K562 (cell line): ENCODE data around the gene VWA5B1. TPM values are rescaled to one million over a fixed set of nuclear protein-coding genes. Genes with fewer than 3 reads are reported as not detected.

Experiments
- ATAC-seq: fragments of 200-7000 bp; cut with Tn5 transposase; 3 replicates; pipeline ENCODE4 v1.9.1; 2020; ENCODE audit warnings: moderate library complexity
- BruUV-seq: library from RNA; stranded (reverse); fragments of 400-500 nt; replicated peaks from 2 replicates; lab custom pipeline; 2021; lab: Mats Ljungman, UMichigan
- CTCF ChIA-PET: fragments of 300-600 bp; formaldehyde crosslinking; extraction: SDS; loops from one replicate; lab custom pipeline; 2021; ENCODE audit warnings: low intra/inter-chr PET ratio; lab: Yijun Ruan, JAX
- POLR2A ChIA-PET: fragments of 300-600, 350-650 bp; sonication (Branson Sonifier 250); formaldehyde crosslinking; extraction: SDS; loops from one replicate; lab custom pipeline; 2021; ENCODE audit warnings: antibody characterized with exemption, inconsistent platforms; lab: Yijun Ruan, JAX
- DNase-seq, 4 experiments: peaks; one replicate each; pipeline versions ENCODE4 v3.0.0 to v3.0.0-alpha.2; 2011 to 2018; ENCODE audit warnings: low spot score in 3 of 4, mixed read lengths in 3 of 4; ENCODE audit errors: extremely low read depth in 1 of 4
- FAIRE-seq: peaks from 2 replicates; lab custom pipeline; 2011; peaks lifted over from hg19 to GRCh38; lab: Jason Lieb, UNC
- H2AFZ ChIP-seq: 2 replicates; pipeline ENCODE4 v1.6.0; 2011; ENCODE audit warnings: low read depth, low read length, control low read depth, inconsistent platforms
- H3K27ac ChIP-seq: fragments of 200-600 bp; 3 replicates; pipeline ENCODE4 v1.8.0; 2011; ENCODE audit warnings: low read depth, mild to moderate bottlenecking, control low read depth, inconsistent platforms, low read length, moderate library complexity, mixed read lengths; ENCODE audit errors: extremely low read depth
- H3K27me3 ChIP-seq, 2 experiments: fragments of 300-600 bp in 1 of 2; 2 replicates in 1 of 2; 3 replicates in 1 of 2; pipeline versions ENCODE4 v1.6.0 to v1.8.0; 2011; ENCODE audit warnings: inconsistent platforms in 2 of 2, low read length in 2 of 2, mild to moderate bottlenecking in 1 of 2, mixed read lengths in 1 of 2, moderate library complexity in 1 of 2; ENCODE audit not compliant: control insufficient read depth in 2 of 2, insufficient read depth in 2 of 2
- H3K36me3 ChIP-seq: fragments of 300-600 bp; 3 replicates; pipeline ENCODE4 v1.8.0; 2011; ENCODE audit warnings: mild to moderate bottlenecking, low read length, inconsistent platforms; ENCODE audit not compliant: control insufficient read depth, insufficient read depth
- H3K4me1 ChIP-seq, 2 experiments: fragments of 200-600 bp in 1 of 2; replicated peaks in 1 of 2; 2 replicates in 1 of 2; 3 replicates in 1 of 2; pipeline versions ENCODE4 v1.5.1 to v1.8.0; 2011; ENCODE audit warnings: inconsistent platforms in 2 of 2, low read length in 2 of 2, mild to moderate bottlenecking in 1 of 2, mixed read lengths in 1 of 2, moderate library complexity in 1 of 2; ENCODE audit not compliant: control insufficient read depth in 2 of 2, insufficient read depth in 2 of 2
- H3K4me2 ChIP-seq: 2 replicates; pipeline ENCODE4 v1.6.1; 2011; ENCODE audit warnings: low read length, control low read depth, inconsistent platforms, mixed read lengths; ENCODE audit not compliant: insufficient read depth
- H3K4me3 ChIP-seq: fragments of 200-600 bp; sonication (generic), shearing (Covaris generic); 2 replicates; pipeline ENCODE4 v1.5.1; 2016; ENCODE audit warnings: control low read depth, inconsistent platforms
- H3K79me2 ChIP-seq: fragments of 200-600 bp; 3 replicates; pipeline ENCODE4 v1.8.0; 2011; ENCODE audit warnings: low read length, inconsistent platforms; ENCODE audit not compliant: control insufficient read depth, insufficient read depth
- H3K9ac ChIP-seq, 2 experiments: 2 replicates each; pipeline versions ENCODE4 v1.6.0 to v1.6.1; 2011; ENCODE audit warnings: low read depth in 2 of 2, low read length in 2 of 2, control low read depth in 1 of 2, inconsistent platforms in 1 of 2, mild to moderate bottlenecking in 1 of 2, mixed read lengths in 1 of 2; ENCODE audit not compliant: insufficient read depth in 1 of 2
- H3K9me1 ChIP-seq: one replicate; pipeline ENCODE4 v1.6.0; 2011; ENCODE audit warnings: inconsistent platforms, mild to moderate bottlenecking, low read length, moderate library complexity; ENCODE audit not compliant: control insufficient read depth, insufficient read depth
- H3K9me3 ChIP-seq: replicated peaks from 2 replicates; pipeline ENCODE4 v1.5.1; 2011; ENCODE audit warnings: low read depth, low read length, inconsistent platforms; ENCODE audit not compliant: control insufficient read depth, insufficient read depth
- H4K20me1 ChIP-seq: replicated peaks from 2 replicates; pipeline ENCODE4 v1.6.1; 2011; ENCODE audit warnings: low read length, inconsistent platforms, mixed read lengths; ENCODE audit not compliant: control insufficient read depth, insufficient read depth
- GMEB1 ChIP-seq: fragments of 250-450 bp; sonication (Bioruptor Pico); IDR thresholded peaks from 2 replicates; pipeline ENCODE4 v1.4.0; 2020; ENCODE audit warnings: mild to moderate bottlenecking
- MTA1 ChIP-seq: fragments of 450-650 bp; IDR thresholded peaks from 2 replicates; pipeline ENCODE4 v1.6.1; 2017; ENCODE audit warnings: borderline replicate concordance
- NFIC ChIP-seq: fragments of 450-650 bp; IDR thresholded peaks from 2 replicates; pipeline ENCODE4 v1.6.1; 2017; ENCODE audit warnings: mild to moderate bottlenecking, inconsistent platforms
- TAF15 ChIP-seq: fragments of 200-400 bp; formaldehyde crosslinking; IDR thresholded peaks from 2 replicates; pipeline ENCODE4 v1.6.1; 2017; ENCODE audit warnings: mild to moderate bottlenecking, low read depth, low read length, moderate library complexity
- whole genome bisulfite sequencing: fragments of 100-300 bp; shearing (Covaris generic); methylation state at CpG from one replicate; pipeline ENCODE4 v1.1.6; 2016; ENCODE audit warnings: low coverage, mixed read lengths; ENCODE audit not compliant: insufficient coverage; ENCODE audit errors: missing lambda C conversion rate; 5-methylcytosine and 5-hydroxymethylcytosine counted together
- in situ Hi-C: fragments of 300-500 bp; cut with MboI; formaldehyde crosslinking; loops from 4 replicates; pipeline ENCODE4 v1.15.0; 2018; ENCODE audit warnings: inconsistent platforms, mixed read lengths
- intact Hi-C: fragments of 100-400 bp; cut with micrococcal nuclease; formaldehyde crosslinking; loops from 2 replicates; pipeline ENCODE4 v1.14.2; 2022
- polyA plus RNA-seq, 8 experiments: library from polyadenylated mRNA; depleted of rRNA in 4 of 8; stranded (reverse) in 5 of 8; unstranded in 3 of 8; fragments of >200 nt; fragmentation: Nextera tagmentation in 2 of 8; fragmentation: Illumina TruSeq in 1 of 8; extraction: Ambion mirVana in 2 of 8; extraction: Trizol in 1 of 8; gene quantifications; 2 replicates each; pipeline versions ENCODE4 v1.2.1 to v1.2.3, GENCODE V29; 2011 to 2014; ENCODE audit warnings: inconsistent platforms in 1 of 8, missing spikeins in 1 of 8
- total RNA-seq, 7 experiments: library from RNA; depleted of rRNA in 6 of 7; stranded (reverse); fragments of >200 nt in 6 of 7; fragmentation: Illumina TruSeq in 2 of 7; extraction: Trizol in 2 of 7; gene quantifications; 2 replicates each; pipeline versions ENCODE4 v1.2.1 to v1.2.3, GENCODE V29; 2011 to 2021; ENCODE audit warnings: low replicate concordance in 1 of 7

The VWA5B1 gene
- total and polyA plus RNA-seq, 9 of the 15 experiments (the other 6 are each of a cell fraction or from before 2014, with no cell fraction given): not detected

- TF ChIP-seq GMEB1 (CRISPR knock-in tag) (no peak), TAF15 (no peak)
These were observed 28.3 kb downstream of the VWA5B1 start (continued) for GRCh38 chr1:20318971-20319370.

GRCh38 chr1:20319456-20320220 lies 29.0 kb downstream of the VWA5B1 start:
- no peak for FAIRE-seq
- CTCF ChIA-PET: no interaction called here
- peaks cover 54 to 97% of the 10 kb centered on the region in 2 experiments for H3K27me3 ChIP-seq

More at GRCh38 chr1:20319456-20320220, 29.0 kb downstream of the VWA5B1 start:
- Histone ChIP-seq H3K9ac (no peak overlapping the region), H3K79me2 (no peaks in the 10 kb centered on the region), H3K4me1 (no peaks in the 10 kb centered on the region), H4K20me1 (peaks cover 10% of the 10 kb centered on the region), H3K27ac (no peak overlapping the region), H3K9me3 (no peaks in the 10 kb centered on the region), H2AFZ (no peak overlapping the region), H3K36me3 (no peaks in the 10 kb centered on the region), H3K9me1 (no peaks in the 10 kb centered on the region), H3K4me3 (no peak overlapping the region), H3K4me2 (no peak overlapping the region)
- POLR2A ChIA-PET: interaction anchor here (0.5 to 0.6 kb wide), 2 partner anchors 13 to 1430 kb away, joined by 3 read pairs; no protein-coding TSS in a partner anchor
- ATAC-seq: no peak
- no peak for DNase-seq
- intact Hi-C loops: no loop called here
- no TSS peak for BruUV-seq
- in situ Hi-C loops: no loop called here
- 4% methylated on average over 11 of the region's 11 CpGs for WGBS
- peak; percentile 33; the same call in 1 of the 2 replicates for TF ChIP-seq NFIC
- TF ChIP-seq MTA1: no peak
